ENCODE data around the gene CILP2.

The CILP2 gene

DNA sequence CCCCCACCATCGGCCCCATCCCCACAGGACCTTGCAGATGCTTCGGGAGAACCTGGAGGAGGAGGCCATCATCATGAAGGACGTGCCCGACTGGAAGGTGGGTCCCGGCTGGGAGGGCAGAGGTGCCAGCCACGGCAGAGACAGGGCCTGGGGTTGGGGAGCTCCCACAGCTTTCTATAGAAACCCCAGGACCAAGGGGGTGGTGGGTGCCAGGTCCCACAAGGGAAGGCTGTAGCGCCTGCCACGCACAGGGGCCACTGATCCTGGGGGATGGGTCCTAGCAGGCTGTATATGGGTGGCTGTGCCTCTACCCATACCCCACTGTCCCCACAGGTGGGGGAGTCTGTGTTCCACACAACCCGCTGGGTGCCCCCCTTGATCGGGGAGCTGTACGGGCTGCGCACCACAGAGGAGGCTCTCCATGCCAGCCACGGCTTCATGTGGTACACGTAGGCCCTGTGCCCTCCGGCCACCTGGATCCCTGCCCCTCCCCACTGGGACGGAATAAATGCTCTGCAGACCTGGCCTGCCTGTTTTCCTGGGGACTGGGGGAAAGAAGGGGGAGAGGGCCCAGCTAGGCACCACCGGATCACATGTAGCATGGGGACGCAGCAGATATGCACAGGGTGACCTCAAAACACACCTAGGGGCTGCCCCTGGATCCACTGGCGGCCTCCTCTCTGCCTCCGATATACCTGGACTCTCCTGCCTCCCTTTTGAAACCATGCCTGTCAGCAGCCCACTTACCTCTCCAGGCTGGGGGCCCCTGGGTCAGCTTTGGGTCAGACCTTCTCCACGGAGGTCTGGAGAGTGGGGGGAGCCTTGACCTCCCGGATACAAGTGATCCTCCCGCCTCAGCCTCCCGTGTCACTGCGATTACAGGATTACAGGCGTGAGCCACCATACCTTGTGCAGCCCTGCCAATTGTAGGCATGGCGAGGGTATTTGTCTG lies 10.1 kb upstream of the CILP2 start:
- no peak for DNase-seq

DNA sequence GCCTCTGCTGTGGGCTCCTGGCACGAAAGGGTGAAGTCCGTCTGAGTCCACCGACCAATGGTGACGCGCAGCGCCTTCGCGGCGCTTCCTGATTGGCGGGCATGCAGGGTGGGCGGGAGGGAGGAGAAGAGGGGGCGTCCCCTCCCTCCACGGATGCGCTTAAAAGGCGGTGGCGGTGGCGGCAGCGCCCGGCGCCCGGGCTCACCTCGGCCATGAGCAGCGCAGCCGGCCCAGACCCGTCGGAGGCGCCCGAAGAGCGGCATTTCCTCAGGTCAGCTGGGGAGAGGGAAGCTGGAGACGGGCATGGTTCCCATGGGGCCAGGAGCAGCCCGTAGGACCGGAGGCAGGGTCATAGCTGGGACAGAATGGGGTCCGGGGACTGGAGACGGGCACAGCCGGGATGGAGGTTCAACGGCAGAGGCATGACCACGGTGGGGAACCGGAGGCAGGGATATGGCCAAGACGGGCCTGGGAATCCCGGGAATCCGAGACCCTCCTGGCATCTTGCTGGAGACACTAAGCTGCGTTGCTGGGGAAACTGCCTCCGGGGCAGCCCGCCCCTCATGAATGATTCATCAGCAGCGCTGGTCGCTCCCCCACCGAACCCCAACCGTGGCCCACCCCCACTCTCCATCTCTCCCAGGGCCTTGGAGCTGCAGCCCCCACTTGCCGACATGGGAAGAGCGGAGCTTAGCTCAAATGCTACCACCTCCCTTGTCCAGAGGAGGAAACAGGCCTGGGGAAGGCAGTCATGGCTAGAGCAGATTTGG lies 9.2 kb upstream of the CILP2 start, which contains the start of gene YJEFN3:
TSS of gene YJEFN3 (plus strand) at position 191 of the 770 bp plus-strand sequence. CDS start at position 213, 22 bp downstream.
- peak in 53 of 56 donors; percentile 13 to 89 (median 55) for DNase-seq

DNA sequence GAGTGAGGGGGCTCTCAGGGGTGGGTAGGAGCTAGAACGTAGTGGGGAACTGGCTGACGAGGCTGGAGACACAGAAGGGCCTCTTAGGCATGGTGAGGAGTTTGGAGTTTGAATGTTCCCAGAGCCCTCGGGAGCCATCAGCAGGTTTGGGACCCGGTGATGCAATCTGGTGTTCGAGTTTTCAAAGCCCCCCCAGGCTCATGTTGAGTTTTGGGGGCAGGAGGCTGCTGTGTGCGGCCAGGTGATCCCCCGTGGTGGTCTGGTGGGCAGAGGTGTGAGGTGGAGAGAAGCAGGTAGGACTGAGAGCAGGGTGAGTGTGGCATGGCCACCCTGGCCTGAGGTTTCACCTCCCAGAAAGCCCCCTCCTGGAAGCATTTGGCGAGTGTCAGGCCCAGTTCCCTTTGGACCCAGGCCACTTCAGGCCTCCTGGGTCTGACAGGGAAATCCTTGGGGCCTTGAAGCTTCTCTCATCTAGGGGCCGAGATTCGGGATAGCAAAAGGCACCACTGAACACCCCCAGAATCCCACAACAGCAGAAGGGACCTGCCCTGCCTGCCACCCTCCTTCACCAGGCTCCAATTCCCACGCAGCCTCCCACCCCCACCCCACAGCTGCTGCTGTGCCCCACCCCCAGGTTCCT lies 8.2 kb upstream of the CILP2 start:
- no peak for DNase-seq

DNA sequence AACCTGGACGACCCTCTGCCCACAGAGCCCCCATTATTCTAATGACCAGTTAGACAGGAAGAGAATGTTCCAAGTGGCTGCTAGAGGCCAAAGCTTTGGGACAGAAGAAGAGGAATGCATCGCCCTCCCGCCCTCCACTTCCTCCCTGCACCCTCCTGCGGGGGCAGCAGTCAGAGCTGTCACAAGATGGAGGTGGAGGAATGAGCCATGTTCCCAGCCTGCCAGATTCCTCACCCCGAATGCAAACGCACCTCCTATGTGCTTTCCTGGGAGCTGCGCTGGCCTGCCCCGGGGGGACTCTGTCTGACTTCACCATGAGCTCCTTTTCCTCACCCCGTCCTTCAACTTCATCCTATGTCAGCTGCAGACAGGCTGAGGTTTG lies 7.7 kb upstream of the CILP2 start:
- peak in 32 of 56 donors; percentile 12 to 80 (median 40) for DNase-seq

DNA sequence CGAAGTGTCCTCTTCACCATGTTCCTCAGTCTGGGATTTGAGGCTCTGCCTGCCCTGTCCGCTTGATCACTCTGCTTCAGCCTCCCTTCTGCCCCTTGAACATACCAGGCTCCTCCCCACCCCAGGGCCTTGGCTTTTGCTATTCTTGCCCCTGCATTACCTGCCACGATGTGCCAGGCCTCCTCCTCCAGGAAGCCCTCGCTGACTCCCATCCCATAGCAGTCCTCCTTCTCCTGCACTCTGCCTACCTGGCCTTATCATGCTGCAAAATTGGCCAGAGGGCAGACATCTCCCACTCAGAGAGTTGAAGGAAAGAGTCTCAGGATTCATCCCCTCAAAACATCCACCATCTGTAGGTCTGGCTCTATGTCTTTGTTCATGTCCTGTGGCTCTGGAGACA lies 7.2 kb upstream of the CILP2 start:
- no peak for DNase-seq

DNA sequence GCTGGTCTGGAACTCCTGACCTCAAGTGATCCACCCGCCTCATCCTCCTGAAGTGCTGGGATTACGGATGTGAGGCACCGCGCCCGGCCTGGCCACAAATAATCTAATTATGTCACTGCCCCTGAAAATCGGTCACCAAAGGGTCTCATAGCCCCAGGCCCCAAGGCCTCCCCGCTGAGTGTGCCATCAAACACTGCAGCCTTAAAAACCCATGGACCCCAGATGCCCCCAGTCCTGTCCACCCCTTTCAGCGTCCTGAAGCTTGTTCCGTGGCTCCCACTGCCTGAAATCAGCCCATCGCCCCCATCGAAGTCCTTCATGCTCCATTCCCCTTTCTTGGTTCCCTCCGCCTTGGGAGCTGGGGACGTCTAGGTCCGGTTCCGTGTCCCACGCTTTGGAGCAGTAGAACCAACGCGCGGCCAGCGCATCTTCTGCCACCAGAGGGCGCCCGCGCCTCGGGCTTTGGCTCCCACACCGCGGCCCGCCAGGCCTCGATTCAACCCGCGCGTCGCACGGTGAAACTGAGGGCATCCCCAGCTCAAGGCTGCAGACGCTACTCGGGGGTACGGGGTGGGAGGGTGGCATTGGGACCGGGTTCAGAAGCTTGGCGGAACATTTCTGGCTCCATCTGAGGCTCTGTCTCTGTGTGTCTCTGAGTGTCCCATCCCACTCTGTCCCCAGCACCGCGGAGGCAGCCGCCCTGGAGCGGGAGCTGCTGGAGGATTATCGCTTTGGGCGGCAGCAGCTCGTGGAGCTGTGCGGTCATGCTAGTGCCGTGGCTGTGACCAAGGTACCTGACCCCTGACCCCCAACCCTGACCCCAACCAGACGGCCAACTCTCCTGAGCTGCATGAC lies 5.9 kb upstream of the CILP2 start:
- DNase-seq: peak in 52 of 56 donors; percentile 12 to 92 (median 58)

DNA sequence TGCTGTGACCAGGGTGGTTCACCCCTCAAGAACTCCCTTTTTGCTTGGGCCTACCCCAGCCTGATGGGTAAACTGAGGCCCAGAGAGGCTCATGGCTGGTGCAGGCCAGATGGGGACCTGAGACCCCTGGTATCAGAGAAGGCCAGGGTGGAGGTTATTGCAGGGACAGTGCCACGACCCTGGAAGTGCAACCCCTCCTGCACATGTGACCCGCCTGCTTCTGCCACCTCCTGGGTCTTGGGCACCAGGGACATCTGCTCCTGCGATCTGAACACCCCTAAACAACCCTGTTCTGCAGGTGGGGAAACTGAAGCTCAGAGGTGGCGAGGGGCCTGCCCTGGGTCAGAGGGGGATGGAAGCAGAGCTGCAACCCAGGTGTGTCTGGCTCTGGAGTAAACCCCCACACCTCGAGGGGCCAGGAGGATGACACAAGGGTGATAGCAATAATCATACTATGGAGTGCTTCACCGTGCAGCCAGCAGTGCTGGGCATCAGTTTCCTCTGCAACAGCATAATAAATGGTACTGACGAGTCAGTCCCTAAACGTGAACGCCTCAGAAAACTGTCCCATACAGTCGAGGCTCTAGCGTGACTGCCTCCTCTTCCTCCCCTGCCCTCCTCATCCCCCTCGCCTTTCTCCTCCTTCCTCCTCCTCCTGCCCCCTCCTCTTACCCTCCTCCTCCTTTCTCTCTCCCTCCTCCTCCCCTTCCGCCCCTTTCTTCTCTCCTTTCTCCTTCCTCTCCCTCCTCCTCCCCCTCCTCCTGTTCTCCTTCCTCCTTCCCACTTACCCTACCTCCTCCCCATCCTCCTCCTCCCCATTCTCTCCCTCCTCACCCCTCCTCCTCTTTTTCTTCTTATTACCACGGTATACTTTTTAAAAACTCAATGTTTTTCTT lies 5.0 kb upstream of the CILP2 start:
- no peak for DNase-seq

DNA sequence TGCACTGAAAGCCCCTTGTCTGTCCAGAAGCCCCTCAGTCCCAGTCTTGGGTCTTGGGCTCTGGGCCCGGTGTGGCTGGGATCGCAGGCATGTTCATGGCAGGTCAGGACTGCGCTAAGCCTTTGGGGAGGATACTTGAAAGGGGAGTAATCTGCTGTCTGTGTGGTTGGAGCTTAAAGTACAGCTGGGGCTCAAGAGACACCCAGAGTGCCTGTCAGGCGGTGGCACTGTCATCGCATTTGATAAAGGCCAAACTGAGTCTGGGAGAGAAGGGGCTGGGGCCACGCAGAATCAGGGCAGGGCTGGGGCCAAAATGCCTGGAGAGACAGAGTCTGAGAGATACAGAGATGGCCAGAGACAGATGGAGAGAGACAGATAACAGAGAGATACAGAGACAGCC lies 4.2 kb upstream of the CILP2 start:
- no peak for DNase-seq

DNA sequence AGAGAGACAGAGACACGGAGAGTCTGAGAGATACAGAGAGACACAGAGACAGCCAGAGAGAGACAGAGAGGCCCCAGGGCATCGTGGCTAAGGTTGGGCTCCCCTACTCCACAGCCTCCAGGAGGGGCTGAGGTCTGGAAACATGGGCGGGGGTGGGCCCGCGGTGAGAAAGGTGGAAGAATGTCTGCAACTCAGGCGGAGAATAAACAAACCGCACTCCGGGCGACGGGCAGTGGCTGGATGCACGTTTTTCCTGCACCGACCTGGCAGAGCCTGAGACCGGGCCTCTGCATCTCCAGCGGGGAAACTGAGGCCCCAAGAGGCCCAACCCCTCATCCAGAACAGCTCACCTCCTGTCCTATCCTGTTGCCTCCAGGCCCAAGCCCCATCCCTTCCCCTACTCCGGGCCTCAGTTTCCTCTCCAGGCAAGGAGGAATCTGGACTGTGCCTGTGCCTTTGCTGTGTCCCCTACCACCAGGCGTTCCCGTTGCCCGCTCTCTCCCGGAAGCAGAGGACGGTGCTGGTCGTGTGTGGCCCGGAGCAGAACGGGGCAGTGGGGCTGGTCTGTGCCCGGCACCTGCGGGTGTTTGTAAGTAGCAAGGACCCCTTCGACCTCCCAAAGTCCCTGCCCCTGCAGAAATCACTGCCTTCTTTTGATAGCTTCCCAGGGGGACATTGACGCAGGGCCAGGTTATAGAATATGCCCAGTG lies 3.4 kb upstream of the CILP2 start:
- no peak for DNase-seq

DNA sequence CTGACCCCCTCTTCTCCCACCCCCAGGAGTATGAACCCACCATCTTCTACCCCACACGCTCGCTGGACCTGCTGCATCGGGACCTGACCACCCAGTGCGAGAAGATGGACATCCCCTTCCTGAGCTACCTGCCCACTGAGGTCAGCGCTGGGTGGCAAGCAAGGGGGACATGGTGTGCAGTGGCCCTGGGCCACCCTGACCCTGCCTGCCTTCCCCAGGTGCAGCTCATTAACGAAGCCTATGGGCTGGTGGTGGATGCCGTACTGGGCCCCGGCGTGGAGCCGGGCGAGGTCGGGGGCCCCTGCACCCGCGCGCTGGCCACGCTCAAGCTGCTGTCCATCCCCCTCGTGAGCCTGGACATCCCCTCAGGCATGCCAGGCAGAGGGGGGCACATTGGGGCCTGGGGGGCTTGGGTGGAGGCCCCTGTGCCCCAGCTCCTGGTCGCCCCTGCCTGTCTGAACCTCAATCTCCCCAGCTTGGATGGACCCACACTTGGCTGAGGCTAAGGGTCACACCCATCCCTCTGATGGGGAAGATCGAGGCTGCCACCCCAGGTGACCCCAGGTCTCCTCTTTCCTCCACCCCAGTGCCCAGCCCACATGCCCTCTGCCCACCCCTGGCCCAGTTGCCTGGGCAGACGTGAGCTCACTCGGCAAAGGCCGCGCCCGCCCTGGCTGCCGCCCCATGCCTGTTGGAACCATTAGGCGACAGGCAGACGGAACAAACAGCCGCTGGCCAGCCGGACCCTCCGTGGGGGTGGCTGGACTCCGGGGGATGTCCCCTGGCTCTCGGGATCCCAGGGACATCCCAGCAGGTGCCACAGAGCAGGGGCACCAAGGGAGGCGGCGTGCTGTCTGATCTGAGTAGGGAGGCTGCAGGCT lies 2.5 kb upstream of the CILP2 start:
- DNase-seq: no peak

DNA sequence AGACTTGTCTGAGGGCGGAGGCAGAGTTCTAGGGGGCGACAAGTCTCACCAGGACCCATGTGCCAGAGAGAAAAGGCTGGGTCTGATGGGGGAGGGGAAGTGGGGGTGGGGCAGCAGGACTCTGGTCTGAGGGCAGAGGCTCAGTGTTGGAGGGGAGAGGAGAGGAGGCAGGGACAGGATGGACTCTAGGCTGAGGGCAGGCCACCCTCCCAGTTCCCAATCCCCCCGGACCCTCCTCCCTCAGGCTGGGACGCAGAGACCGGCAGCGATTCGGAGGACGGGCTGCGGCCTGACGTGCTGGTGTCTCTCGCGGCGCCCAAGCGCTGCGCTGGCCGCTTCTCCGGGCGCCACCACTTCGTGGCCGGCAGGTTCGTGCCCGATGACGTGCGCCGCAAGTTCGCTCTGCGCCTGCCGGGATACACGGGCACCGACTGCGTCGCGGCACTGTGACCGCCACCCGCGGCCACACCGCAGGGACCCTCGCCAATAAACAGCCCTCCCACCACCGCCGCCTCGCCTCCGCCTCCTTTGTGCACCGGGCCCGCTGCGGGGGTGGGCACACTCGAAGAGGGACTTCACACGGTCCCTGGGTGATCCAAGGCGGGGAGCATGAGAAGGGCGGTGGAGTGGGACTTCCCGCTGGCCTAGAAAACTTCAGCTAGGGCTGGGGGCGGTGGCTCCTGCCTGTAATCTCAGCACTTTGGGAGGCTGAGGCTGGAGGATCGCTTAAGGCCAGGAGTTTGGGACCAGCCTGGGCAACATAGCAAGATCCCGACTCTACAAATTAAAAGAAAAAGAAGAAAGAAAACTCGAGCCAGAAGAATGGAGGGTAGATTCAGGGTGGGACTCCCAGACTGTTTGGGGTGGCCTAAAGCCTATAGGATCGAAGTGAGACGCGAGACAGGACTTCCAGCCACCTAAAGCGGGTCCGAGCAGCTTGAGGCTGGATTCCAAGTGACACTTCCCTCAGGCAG lies 703 bp upstream of the CILP2 start:
- DNase-seq: no peak

DNA sequence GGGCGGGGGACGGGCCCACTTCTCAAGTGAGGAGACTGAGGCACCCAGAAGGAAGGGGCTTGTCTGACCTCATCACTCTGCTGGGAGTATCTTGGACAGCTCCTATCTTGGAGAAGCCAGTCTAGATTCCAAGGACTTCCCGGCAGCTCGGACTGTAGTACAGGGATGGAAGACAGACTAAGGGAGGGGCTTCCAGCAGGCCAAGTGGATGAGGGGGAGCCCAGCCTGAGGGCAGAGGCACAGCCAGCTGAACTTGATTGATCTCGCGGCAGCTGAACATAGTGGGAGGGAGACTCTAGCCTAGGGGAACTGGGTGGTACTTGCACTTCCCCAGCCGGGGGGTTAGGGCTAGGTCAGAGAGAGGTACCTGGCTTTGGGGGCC lies 711 bp downstream of the CILP2 start:
- no peak for DNase-seq

DNA sequence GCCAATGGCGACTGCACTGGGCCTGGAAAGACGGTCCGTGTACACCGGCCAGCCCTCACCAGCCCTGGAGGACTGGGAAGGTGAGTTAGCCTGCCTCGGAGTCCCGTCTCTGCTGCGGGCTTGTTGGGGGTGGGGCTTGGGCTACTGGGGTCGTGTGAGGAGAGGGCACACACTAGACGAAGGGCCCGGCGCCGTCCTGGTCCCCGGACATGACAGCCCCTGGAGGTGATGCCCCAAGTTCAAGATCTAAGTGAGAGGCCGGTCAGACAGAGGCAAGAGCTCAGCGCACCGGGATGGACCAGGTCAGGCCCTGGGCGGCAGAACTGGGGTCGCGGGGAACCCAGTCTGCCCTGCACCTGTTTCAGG lies 1.6 kb downstream of the CILP2 start:
- no peak for DNase-seq

DNA sequence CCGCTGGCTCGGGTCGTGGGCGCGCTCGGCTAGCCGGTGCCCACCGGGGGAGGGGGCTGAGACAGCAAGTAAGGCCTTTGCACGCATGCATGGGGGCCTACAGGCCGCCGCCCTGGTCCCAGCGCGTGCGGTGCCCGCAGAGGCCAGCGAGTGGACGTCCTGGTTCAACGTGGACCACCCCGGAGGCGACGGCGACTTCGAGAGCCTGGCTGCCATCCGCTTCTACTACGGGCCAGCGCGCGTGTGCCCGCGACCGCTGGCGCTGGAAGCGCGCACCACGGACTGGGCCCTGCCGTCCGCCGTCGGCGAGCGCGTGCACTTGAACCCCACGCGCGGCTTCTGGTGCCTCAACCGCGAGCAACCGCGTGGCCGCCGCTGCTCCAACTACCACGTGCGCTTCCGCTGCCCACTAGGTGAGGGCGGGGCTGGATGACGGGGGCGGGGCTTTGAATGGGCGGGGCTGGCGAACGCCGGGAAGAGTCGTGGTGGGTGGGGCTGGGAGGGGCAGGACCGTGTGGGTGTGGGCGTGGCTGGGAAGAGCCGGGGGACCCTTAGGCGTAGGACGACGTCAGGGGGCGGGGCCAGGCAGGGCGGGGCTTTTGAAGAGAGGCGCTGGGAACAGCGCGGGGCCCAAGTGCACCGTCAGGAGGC lies 2.1 kb downstream of the CILP2 start:
- DNase-seq: peak in 27 of 56 donors; percentile 7 to 83 (median 26)

DNA sequence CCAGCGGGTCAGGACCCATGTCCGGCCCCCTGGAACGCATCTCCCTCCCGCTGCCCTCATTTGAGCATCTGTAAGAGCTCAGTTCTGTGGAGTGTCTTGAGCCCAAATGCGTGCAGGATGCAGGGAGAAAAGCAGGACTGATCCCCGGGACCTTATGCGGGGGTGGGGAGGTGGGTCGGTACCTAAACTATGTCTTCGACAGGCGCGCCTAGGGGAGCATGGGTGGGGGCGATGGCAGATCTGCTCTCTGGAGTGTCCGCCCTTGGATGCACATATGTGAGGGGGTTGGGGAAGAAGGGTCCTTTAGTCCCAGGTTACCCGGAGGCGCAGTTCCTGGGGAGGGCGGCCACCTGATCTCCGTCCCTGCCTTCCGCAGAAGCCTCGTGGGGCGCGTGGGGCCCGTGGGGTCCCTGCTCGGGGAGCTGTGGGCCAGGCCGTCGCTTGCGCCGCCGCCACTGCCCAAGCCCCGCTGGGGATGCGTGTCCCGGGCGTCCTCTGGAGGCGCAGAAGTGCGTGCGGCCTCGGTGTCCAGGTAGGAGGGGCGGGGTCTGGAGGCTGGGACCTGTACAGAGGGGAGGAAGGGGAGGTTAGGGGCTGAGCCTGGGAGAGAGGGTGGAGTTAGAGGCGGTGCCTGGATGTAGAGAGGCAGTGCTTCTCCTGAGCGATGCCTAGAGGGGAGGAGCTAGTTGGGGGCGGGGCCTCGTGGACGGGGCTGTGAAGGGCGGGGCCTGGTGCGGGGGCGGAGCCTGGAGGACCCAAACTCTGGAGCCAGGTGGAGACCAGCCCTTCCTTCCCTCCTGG lies 2.9 kb downstream of the CILP2 start:
- peak in 16 of 56 donors; percentile 7 to 60 (median 30) for DNase-seq
